B cell (primary cell): Measurements from ENCODE around the gene F8. TPM values are rescaled to one million over a fixed set of nuclear protein-coding genes. Genes with fewer than 3 reads are reported as not detected.

Source experiments
- ATAC-seq: fragments of 200-7000 bp; cut with Tn5 transposase; one replicate; pipeline ENCODE4 v1.10.0; 2021; ENCODE audit warnings: low read depth, mild to moderate bottlenecking, moderate number of reproducible peaks, moderate library complexity
- CTCF ChIA-PET: fragments of 350-600 bp; sonication (Branson Sonifier 250); formaldehyde crosslinking; loops from one replicate; lab custom pipeline; 2021; ENCODE audit warnings: antibody characterized with exemption, inconsistent platforms; lab: Charles Lee
- POLR2A ChIA-PET: fragments of 350-600 bp; sonication (Branson Sonifier 250); formaldehyde crosslinking; loops from one replicate; lab custom pipeline; 2021; ENCODE audit warnings: antibody characterized with exemption; lab: Charles Lee
- DNase-seq: peaks from one replicate; pipeline ENCODE4 v3.0.0; 2013
- H2AFZ ChIP-seq: 2 replicates; pipeline ENCODE4 v1.6.1; 2012; ENCODE audit warnings: mild to moderate bottlenecking, low read depth, low read length; ENCODE audit not compliant: insufficient read depth, poor library complexity, severe bottlenecking
- H3K27ac ChIP-seq, 2 donors: 1 replicate in 1 of 2; 2 replicates in 1 of 2; pipeline ENCODE4 v1.5.1; 2012 to 2013; ENCODE audit warnings: low read length in 2 of 2, mild to moderate bottlenecking in 2 of 2, moderate library complexity in 1 of 2
- H3K27me3 ChIP-seq, 4 experiments: fragments of 200-600 bp in 1 of 4; sonication (generic) in 1 of 4; replicated peaks in 1 of 4; 1 replicate in 2 of 4; 2 replicates in 2 of 4; pipeline versions ENCODE4 v1.6.1 to v1.7.0; 2013 to 2016; ENCODE audit warnings: low read length in 3 of 4, mild to moderate bottlenecking in 2 of 4, mixed read lengths in 1 of 4, moderate library complexity in 1 of 4; ENCODE audit not compliant: insufficient read depth in 4 of 4, control insufficient read depth in 3 of 4; ENCODE audit errors: control extremely low read depth in 1 of 4
- H3K36me3 ChIP-seq, 2 experiments: replicated peaks in 1 of 2; 1 replicate in 1 of 2; 2 replicates in 1 of 2; pipeline versions ENCODE4 v1.6.1 to v1.7.1; 2013; ENCODE audit warnings: low read length in 1 of 2; ENCODE audit not compliant: insufficient read depth in 2 of 2, control insufficient read depth in 1 of 2; ENCODE audit errors: control extremely low read depth in 1 of 2, extremely low read depth in 1 of 2
- H3K4me1 ChIP-seq, 2 donors: fragments of 200-600 bp in 1 of 2; sonication (generic) in 1 of 2; 1 replicate in 1 of 2; 2 replicates in 1 of 2; pipeline versions ENCODE4 v1.5.1 to v1.6.1; 2013 to 2017; ENCODE audit warnings: low read length in 2 of 2; ENCODE audit not compliant: control insufficient read depth in 2 of 2, insufficient read depth in 2 of 2
- H3K4me2 ChIP-seq: replicated peaks from 2 replicates; pipeline ENCODE3; 2012; ENCODE audit warnings: mild to moderate bottlenecking, low read depth, low read length; ENCODE audit not compliant: poor library complexity, severe bottlenecking
- H3K4me3 ChIP-seq, 5 experiments: fragments of 200-600 bp in 1 of 5; sonication (generic) in 1 of 5; 1 replicate in 3 of 5; 2 replicates in 2 of 5; pipeline versions ENCODE4 v1.5.1 to v1.7.0; 2011 to 2016; ENCODE audit warnings: low read length in 4 of 5, mild to moderate bottlenecking in 4 of 5, low read depth in 2 of 5, control low read depth in 1 of 5, moderate library complexity in 1 of 5; ENCODE audit not compliant: insufficient read depth in 1 of 5; ENCODE audit errors: control extremely low read depth in 1 of 5, extremely low read depth in 1 of 5
- H3K79me2 ChIP-seq: fragments of 200-600 bp; sonication (generic); one replicate; pipeline ENCODE4 v1.6.0; 2016; ENCODE audit warnings: low read length; ENCODE audit not compliant: control insufficient read depth, insufficient read depth
- H3K9ac ChIP-seq: fragments of 200-600 bp; sonication (generic); 2 replicates; pipeline ENCODE4 v1.6.1; 2017; ENCODE audit warnings: mild to moderate bottlenecking, low read length, moderate library complexity
- H3K9me3 ChIP-seq, 3 donors: one replicate each; pipeline versions ENCODE4 v1.6.1 to v1.7.1; 2013; ENCODE audit warnings: low read length in 2 of 3; ENCODE audit not compliant: control insufficient read depth in 2 of 3, insufficient read depth in 1 of 3; ENCODE audit errors: control extremely low read depth in 1 of 3
- H4K20me1 ChIP-seq: 2 replicates; pipeline ENCODE4 v1.6.0; 2012; ENCODE audit warnings: mild to moderate bottlenecking, low read length; ENCODE audit not compliant: insufficient read depth, control insufficient read depth, poor library complexity, severe bottlenecking
- H3K27ac Mint-ChIP-seq: one replicate; pipeline ENCODE4 v1.8.0; 2021; ENCODE audit warnings: mixed read lengths
- H3K27me3 Mint-ChIP-seq: one replicate; pipeline ENCODE4 v1.8.0; 2021; ENCODE audit warnings: mixed read lengths
- H3K4me1 Mint-ChIP-seq: one replicate; pipeline ENCODE4 v1.8.0; 2021; ENCODE audit warnings: mixed read lengths
- H3K4me3 Mint-ChIP-seq: one replicate; pipeline ENCODE4 v1.8.0; 2021; ENCODE audit warnings: mixed read lengths
- H3K9me3 Mint-ChIP-seq: one replicate; pipeline ENCODE4 v1.8.0; 2022; ENCODE audit warnings: mixed read lengths; ENCODE audit not compliant: insufficient read depth
- EZH2 ChIP-seq: IDR thresholded peaks from 2 replicates; pipeline ENCODE4 v1.6.1; 2012; ENCODE audit warnings: borderline replicate concordance, low read depth, mild to moderate bottlenecking, moderate library complexity, low read length; ENCODE audit not compliant: insufficient read depth, poor library complexity, severe bottlenecking
- WGBS: methylation state at CpG from one replicate; pipeline ENCODE4 v1.1.5; 2013; ENCODE audit warnings: missing lambda C conversion rate; ENCODE audit not compliant: insufficient coverage; 5-methylcytosine and 5-hydroxymethylcytosine counted together
- intact Hi-C: fragments of 100-400 bp; cut with micrococcal nuclease; formaldehyde crosslinking; loops from one replicate; pipeline ENCODE4 v1.10.0; 2022
- polyA plus RNA-seq: library from polyadenylated mRNA; depleted of rRNA; stranded (reverse); fragments of >200 nt; gene quantifications from 2 replicates; pipeline ENCODE4 v1.2.3, GENCODE V29; 2012
- total RNA-seq, 2 donors: library from RNA; stranded (reverse); fragments of 120-200 nt in 1 of 2; gene quantifications; 1 replicate in 1 of 2; 2 replicates in 1 of 2; pipeline versions ENCODE4 v1.2.3 to v1.2.4, GENCODE V29; 2013 to 2022
- TF ChIP-seq, protein P1 (sequence below): fragments of 200-600 bp; IDR thresholded peaks from one replicate; pipeline ENCODE4 v1.8.0; 2022; ENCODE audit warnings: antibody characterized with exemption, mild to moderate bottlenecking

Gene F8
- total and polyA plus RNA-seq, 2 donors (not counting 1 experiment from before 2014, with no cell fraction given) = 0.86 to 1.4 TPM

DNA sequence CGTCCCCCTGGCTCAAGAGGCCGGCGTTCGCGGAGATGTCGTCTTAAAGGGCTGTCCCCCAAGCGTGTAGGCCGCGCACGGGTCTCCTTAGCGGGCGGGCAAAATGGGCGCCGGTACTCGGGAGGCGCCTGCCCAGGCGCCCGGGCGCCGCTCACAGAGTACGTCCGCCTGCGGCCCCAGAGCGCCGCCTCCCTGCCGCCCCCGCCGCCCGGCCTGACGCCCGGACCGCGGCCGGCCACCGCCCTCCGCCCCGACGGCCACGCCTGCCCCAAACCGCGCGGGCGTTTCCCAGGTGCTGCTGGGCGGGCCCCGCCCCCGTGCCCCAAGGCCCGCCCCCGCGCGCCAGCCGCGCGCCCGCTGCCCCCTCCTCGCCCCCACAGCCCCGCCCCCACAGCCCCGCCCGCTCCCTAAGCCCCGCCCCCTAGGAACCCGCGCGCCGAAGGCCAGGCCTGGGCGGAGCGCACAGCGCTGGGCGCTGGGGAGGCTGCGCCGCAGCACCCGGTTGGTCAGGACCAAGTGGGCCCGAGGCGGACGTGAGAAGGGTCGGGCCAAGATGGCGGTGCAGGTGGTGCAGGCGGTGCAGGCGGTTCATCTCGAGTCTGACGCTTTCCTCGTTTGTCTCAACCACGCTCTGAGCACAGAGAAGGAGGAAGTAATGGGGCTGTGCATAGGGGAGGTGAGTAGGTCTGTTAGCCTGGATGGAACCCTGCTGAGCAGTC, 48.6 kb upstream of the F8 start, which contains the start of the genes BRCC3, CMC4 and MTCP1:
BRCC3 (plus strand) TSS at position 534 of the 719 bp plus-strand sequence; CDS start at position 554, 20 bp downstream.
CMC4 (minus strand) TSS at position 162 of the 719 bp plus-strand sequence. CDS start 7,113 bp downstream, outside the sequence.
MTCP1 (minus strand) TSS at position 162 of the 719 bp plus-strand sequence. CDS start 5,126 bp downstream, outside the sequence.
- H3K27ac Mint-ChIP-seq = peak within 1 kb of the TSS; percentile 95
- no peak for TF ChIP-seq EZH2
- TF ChIP-seq, protein P1, sequence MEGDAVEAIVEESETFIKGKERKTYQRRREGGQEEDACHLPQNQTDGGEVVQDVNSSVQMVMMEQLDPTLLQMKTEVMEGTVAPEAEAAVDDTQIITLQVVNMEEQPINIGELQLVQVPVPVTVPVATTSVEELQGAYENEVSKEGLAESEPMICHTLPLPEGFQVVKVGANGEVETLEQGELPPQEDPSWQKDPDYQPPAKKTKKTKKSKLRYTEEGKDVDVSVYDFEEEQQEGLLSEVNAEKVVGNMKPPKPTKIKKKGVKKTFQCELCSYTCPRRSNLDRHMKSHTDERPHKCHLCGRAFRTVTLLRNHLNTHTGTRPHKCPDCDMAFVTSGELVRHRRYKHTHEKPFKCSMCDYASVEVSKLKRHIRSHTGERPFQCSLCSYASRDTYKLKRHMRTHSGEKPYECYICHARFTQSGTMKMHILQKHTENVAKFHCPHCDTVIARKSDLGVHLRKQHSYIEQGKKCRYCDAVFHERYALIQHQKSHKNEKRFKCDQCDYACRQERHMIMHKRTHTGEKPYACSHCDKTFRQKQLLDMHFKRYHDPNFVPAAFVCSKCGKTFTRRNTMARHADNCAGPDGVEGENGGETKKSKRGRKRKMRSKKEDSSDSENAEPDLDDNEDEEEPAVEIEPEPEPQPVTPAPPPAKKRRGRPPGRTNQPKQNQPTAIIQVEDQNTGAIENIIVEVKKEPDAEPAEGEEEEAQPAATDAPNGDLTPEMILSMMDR = no peak
- Histone ChIP-seq H3K4me3 (peak within 1 kb of the TSS; percentile 62 to 81 (median 77)), H3K9me3 (no peaks in the 10 kb centered on the region), H3K4me1 (peaks cover 17 to 34% of the 10 kb centered on the region in 2 donors), H4K20me1 (no peaks in the 10 kb centered on the region), H3K36me3 (no peaks in the 10 kb centered on the region), H3K4me2 (peak within 1 kb of the TSS; percentile 77), H3K79me2 (peaks cover 14% of the 10 kb centered on the region), H3K27me3 (no peaks in the 10 kb centered on the region), H3K9ac (peak within 1 kb of the TSS; percentile 78), H3K27ac (peak within 1 kb of the TSS; percentile 88 to 89), H2AFZ (peak within 1 kb of the TSS; percentile 81)
- no peaks in the 10 kb centered on the region for H3K9me3 Mint-ChIP-seq
- DNase-seq = peak; percentile 88
- H3K4me1 Mint-ChIP-seq = peaks cover 50% of the 10 kb centered on the region
- ATAC-seq = peak; percentile 84
- peak within 1 kb of the TSS; percentile 94 for H3K4me3 Mint-ChIP-seq
- ChIA-PET POLR2A (interaction anchor here (1.8 kb wide), 1 partner anchor 44 kb away, joined by 7 read pairs; the partner anchor contains the start of gene FUNDC2), CTCF (interaction anchor here (0.9 to 1.4 kb wide), 2 partner anchors 22 to 44 kb away, joined by 3 to 6 read pairs; partner anchors contain the start of gene FUNDC2)
- H3K27me3 Mint-ChIP-seq = no peaks in the 10 kb centered on the region
- intact Hi-C loops = loop anchor here (1.0 kb wide), 3 partner anchors 14 to 144 kb away; no protein-coding TSS in a partner anchor
- WGBS = 2% methylated on average over 38 of the region's 81 CpGs
